K562 (cell line): Measurements from ENCODE around the gene TUBGCP6. TPM values are rescaled to one million over a fixed set of nuclear protein-coding genes. Genes with fewer than 3 reads are reported as not detected.

Experiments
- ARID1B ChIP-seq: fragments of 450-650 bp; IDR thresholded peaks from 2 replicates; pipeline ENCODE4 v1.6.1; 2016; ENCODE audit warnings: antibody characterized with exemption, mild to moderate bottlenecking, inconsistent platforms
- CCNT2 ChIP-seq: IDR thresholded peaks from 2 replicates; pipeline ENCODE4 v1.6.1; 2011; ENCODE audit warnings: borderline replicate concordance, low read depth, mild to moderate bottlenecking, moderate library complexity, mixed read lengths, low read length; ENCODE audit not compliant: insufficient read length; ENCODE audit errors: extremely low read depth
- EZH2 ChIP-seq: IDR thresholded peaks from 2 replicates; pipeline ENCODE4 v1.6.1; 2012; ENCODE audit warnings: low read depth, mild to moderate bottlenecking, inconsistent platforms, low read length, borderline replicate concordance
- FOXA1 ChIP-seq: fragments of 450-650 bp; IDR thresholded peaks from 2 replicates; pipeline ENCODE4 v1.6.1; 2016; ENCODE audit warnings: mild to moderate bottlenecking, borderline replicate concordance
- KLF10 ChIP-seq: fragments of 250-450 bp; sonication (Bioruptor Pico); IDR thresholded peaks from 2 replicates; pipeline ENCODE4 v1.6.1; 2021; ENCODE audit warnings: matching md5 sums
- MTF1 ChIP-seq: fragments of 250-450 bp; sonication (Bioruptor Pico); IDR thresholded peaks from 2 replicates; pipeline ENCODE4 v1.9.0; 2021; ENCODE audit warnings: moderate library complexity, mild to moderate bottlenecking, inconsistent platforms, borderline replicate concordance
- NFXL1 ChIP-seq: fragments of 450-650 bp; formaldehyde crosslinking; IDR thresholded peaks from 2 replicates; pipeline ENCODE4 v1.4.0; 2021; ENCODE audit warnings: mild to moderate bottlenecking
- NUFIP1 ChIP-seq: fragments of 450-650 bp; IDR thresholded peaks from 2 replicates; pipeline ENCODE4 v1.6.1; 2018; ENCODE audit not compliant: partially characterized antibody
- POLR2AphosphoS5 ChIP-seq: IDR thresholded peaks from 2 replicates; pipeline ENCODE4 v1.6.1; 2011; ENCODE audit warnings: mild to moderate bottlenecking, low read depth, low read length, moderate library complexity; ENCODE audit not compliant: control insufficient read depth, insufficient read depth
- POLR3A ChIP-seq: IDR thresholded peaks from 2 replicates; pipeline ENCODE4 v1.6.1; 2011; ENCODE audit warnings: borderline replicate concordance, mild to moderate bottlenecking, moderate library complexity; ENCODE audit not compliant: insufficient read length, insufficient read depth; ENCODE audit errors: extremely low read depth
- RBM25 ChIP-seq: fragments of 200-400 bp; formaldehyde crosslinking; IDR thresholded peaks from 2 replicates; pipeline ENCODE4 v1.6.1; 2018; ENCODE audit warnings: low read length, low read depth, moderate library complexity; ENCODE audit not compliant: severe bottlenecking
- RFX5 ChIP-seq: IDR thresholded peaks from 2 replicates; pipeline ENCODE4 v1.6.1; 2011; ENCODE audit warnings: low read depth, mild to moderate bottlenecking, improper control_type of control experiment, low read length
- RNF2 ChIP-seq: sonication (generic); IDR thresholded peaks from 2 replicates; pipeline ENCODE4 v1.6.1; 2016
- XRCC5 ChIP-seq: fragments of 200-400 bp; formaldehyde crosslinking; IDR thresholded peaks from 2 replicates; pipeline ENCODE4 v1.6.1; 2017; ENCODE audit warnings: low read depth, mild to moderate bottlenecking, low read length
- ZFP1 ChIP-seq: fragments of 450-650 bp; formaldehyde crosslinking; IDR thresholded peaks from 2 replicates; pipeline ENCODE4 v1.4.0; 2020; ENCODE audit warnings: mild to moderate bottlenecking, mixed read lengths
- ZNF3 ChIP-seq: fragments of 250-450 bp; sonication (Bioruptor Pico); IDR thresholded peaks from 2 replicates; pipeline ENCODE4 v1.5.0; 2021; ENCODE audit warnings: mild to moderate bottlenecking, moderate library complexity
- ZNF41 ChIP-seq: fragments of 250-450 bp; sonication (Bioruptor Pico); conservative IDR thresholded peaks from 2 replicates; pipeline ENCODE4 v1.4.0; 2020; ENCODE audit warnings: mild to moderate bottlenecking
- ZNF707 ChIP-seq: fragments of 250-450 bp; sonication (Bioruptor Pico); conservative IDR thresholded peaks from 2 replicates; pipeline ENCODE4 v1.8.0; 2022; ENCODE audit warnings: inconsistent platforms, mild to moderate bottlenecking, moderate library complexity
- polyA plus RNA-seq, 8 experiments: library from polyadenylated mRNA; depleted of rRNA in 4 of 8; stranded (reverse) in 5 of 8; unstranded in 3 of 8; fragments of >200 nt; fragmentation: Nextera tagmentation in 2 of 8; fragmentation: Illumina TruSeq in 1 of 8; extraction: Ambion mirVana in 2 of 8; extraction: Trizol in 1 of 8; gene quantifications; 2 replicates each; pipeline versions ENCODE4 v1.2.1 to v1.2.3, GENCODE V29; 2011 to 2014; ENCODE audit warnings: inconsistent platforms in 1 of 8, missing spikeins in 1 of 8
- total RNA-seq, 7 experiments: library from RNA; depleted of rRNA in 6 of 7; stranded (reverse); fragments of >200 nt in 6 of 7; fragmentation: Illumina TruSeq in 2 of 7; extraction: Trizol in 2 of 7; gene quantifications; 2 replicates each; pipeline versions ENCODE4 v1.2.1 to v1.2.3, GENCODE V29; 2011 to 2021; ENCODE audit warnings: low replicate concordance in 1 of 7
- TF ChIP-seq, protein P1 (sequence below): sonication (generic); formaldehyde crosslinking; IDR thresholded peaks from 2 replicates; pipeline ENCODE4 v1.8.0; 2022; ENCODE audit warnings: mild to moderate bottlenecking, missing genetic modification reagents
- TF ChIP-seq, protein P2 (sequence below): fragments of 450-650 bp; IDR thresholded peaks from 2 replicates; pipeline ENCODE4 v1.6.1; 2017; ENCODE audit warnings: antibody characterized with exemption, mild to moderate bottlenecking
- TF ChIP-seq, protein P3 (sequence below): fragments of 450-650 bp; conservative IDR thresholded peaks from 2 replicates; pipeline ENCODE4 v1.6.1; 2016; ENCODE audit warnings: missing genetic modification characterization, low read depth, mild to moderate bottlenecking, control low read depth, missing compliant biosample characterization

TUBGCP6 gene
- total and polyA plus RNA-seq, 9 of the 15 experiments (the other 6 are each of a cell fraction or from before 2014, with no cell fraction given) = 0.76 to 33.0 (median 10.1) TPM

DNA sequence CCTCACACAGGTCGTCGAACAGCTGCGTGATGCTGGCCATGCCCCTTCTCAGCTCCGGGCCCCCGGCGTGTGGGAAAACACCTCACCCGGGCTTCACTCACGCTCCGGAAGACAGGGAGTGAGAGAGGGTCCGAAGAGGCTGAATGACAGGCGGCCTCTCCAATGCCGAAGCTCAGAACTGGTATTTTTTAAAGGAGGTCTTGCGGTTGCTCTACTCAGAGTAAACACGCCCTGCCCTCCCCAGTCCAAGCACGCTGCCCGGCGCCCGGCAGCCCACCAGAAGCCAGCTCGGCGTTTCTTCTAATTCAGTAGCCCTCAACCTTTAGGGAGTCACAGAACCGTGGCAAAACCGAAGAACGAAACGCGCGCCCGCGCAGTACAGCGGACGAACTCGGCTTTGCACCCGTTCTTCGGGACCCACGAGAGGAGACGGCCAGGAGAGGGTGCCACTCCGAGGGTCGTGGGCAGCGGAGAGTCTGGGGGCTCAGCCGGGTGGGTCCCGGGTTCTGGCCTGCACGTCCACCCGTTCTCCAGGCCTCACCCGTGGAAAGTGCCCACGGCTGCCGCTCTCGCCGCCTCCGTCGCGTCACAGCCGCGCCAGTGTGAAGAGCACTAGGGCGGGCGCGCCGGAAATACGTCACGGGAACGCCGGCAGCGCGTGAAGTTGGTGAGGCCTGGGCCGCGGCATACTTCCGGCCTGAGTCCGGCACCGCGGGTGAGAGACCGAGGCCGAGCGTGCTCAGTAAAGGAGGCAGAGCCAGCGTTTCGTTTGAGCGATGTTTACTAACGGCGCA lies at the start of gene TUBGCP6 (continued):
- TF ChIP-seq, protein P1, sequence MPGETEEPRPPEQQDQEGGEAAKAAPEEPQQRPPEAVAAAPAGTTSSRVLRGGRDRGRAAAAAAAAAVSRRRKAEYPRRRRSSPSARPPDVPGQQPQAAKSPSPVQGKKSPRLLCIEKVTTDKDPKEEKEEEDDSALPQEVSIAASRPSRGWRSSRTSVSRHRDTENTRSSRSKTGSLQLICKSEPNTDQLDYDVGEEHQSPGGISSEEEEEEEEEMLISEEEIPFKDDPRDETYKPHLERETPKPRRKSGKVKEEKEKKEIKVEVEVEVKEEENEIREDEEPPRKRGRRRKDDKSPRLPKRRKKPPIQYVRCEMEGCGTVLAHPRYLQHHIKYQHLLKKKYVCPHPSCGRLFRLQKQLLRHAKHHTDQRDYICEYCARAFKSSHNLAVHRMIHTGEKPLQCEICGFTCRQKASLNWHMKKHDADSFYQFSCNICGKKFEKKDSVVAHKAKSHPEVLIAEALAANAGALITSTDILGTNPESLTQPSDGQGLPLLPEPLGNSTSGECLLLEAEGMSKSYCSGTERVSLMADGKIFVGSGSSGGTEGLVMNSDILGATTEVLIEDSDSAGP (CRISPR knock-in tag) = no peak
- TF ChIP-seq ARID1B = 0 out of 2 replicates have a peak, but pooled peaks have one; percentile 14
- no peak for TF ChIP-seq RBM25
- no peak; the same call in none of the 2 replicates for TF ChIP-seq POLR2AphosphoS5
- TF ChIP-seq POLR3A = no peak
- no peak for TF ChIP-seq ZFP1 (CRISPR knock-in tag)
- TF ChIP-seq ZNF41 (CRISPR knock-in tag) = no peak
- TF ChIP-seq NFXL1 = no peak
- TF ChIP-seq RFX5 = no peak
- no peak for TF ChIP-seq XRCC5
- TF ChIP-seq NUFIP1 = no peak
- no peak for TF ChIP-seq FOXA1
- TF ChIP-seq ZNF3 = no peak
- no peak for TF ChIP-seq RNF2
- peak; percentile 43 for TF ChIP-seq CCNT2
- no peak for TF ChIP-seq KLF10
- TF ChIP-seq, protein P2, sequence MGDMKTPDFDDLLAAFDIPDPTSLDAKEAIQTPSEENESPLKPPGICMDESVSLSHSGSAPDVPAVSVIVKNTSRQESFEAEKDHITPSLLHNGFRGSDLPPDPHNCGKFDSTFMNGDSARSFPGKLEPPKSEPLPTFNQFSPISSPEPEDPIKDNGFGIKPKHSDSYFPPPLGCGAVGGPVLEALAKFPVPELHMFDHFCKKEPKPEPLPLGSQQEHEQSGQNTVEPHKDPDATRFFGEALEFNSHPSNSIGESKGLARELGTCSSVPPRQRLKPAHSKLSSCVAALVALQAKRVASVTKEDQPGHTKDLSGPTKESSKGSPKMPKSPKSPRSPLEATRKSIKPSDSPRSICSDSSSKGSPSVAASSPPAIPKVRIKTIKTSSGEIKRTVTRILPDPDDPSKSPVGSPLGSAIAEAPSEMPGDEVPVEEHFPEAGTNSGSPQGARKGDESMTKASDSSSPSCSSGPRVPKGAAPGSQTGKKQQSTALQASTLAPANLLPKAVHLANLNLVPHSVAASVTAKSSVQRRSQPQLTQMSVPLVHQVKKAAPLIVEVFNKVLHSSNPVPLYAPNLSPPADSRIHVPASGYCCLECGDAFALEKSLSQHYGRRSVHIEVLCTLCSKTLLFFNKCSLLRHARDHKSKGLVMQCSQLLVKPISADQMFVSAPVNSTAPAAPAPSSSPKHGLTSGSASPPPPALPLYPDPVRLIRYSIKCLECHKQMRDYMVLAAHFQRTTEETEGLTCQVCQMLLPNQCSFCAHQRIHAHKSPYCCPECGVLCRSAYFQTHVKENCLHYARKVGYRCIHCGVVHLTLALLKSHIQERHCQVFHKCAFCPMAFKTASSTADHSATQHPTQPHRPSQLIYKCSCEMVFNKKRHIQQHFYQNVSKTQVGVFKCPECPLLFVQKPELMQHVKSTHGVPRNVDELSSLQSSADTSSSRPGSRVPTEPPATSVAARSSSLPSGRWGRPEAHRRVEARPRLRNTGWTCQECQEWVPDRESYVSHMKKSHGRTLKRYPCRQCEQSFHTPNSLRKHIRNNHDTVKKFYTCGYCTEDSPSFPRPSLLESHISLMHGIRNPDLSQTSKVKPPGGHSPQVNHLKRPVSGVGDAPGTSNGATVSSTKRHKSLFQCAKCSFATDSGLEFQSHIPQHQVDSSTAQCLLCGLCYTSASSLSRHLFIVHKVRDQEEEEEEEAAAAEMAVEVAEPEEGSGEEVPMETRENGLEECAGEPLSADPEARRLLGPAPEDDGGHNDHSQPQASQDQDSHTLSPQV = no peak
- no peak for TF ChIP-seq EZH2
- TF ChIP-seq MTF1 (CRISPR knock-in tag) = no peak
- TF ChIP-seq ZNF707 (CRISPR knock-in tag) = no peak
- TF ChIP-seq, protein P3, sequence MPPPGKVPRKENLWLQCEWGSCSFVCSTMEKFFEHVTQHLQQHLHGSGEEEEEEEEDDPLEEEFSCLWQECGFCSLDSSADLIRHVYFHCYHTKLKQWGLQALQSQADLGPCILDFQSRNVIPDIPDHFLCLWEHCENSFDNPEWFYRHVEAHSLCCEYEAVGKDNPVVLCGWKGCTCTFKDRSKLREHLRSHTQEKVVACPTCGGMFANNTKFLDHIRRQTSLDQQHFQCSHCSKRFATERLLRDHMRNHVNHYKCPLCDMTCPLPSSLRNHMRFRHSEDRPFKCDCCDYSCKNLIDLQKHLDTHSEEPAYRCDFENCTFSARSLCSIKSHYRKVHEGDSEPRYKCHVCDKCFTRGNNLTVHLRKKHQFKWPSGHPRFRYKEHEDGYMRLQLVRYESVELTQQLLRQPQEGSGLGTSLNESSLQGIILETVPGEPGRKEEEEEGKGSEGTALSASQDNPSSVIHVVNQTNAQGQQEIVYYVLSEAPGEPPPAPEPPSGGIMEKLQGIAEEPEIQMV (tag) = no peak
